Esophagus muscularis mucosa (tissue), 4 donors: ENCODE results near the gene DDR1. TPM values are rescaled to one million over a fixed set of nuclear protein-coding genes. Genes with fewer than 3 reads are reported as not detected.
A peak's percentile ranks its signal among the peaks of the same experiment; 100 is the strongest.

Source experiments
- DNase-seq: peaks from one replicate; pipeline ENCODE4 v3.0.0-alpha.2; 2017; ENCODE audit errors: extremely low spot score
- H3K27ac ChIP-seq, 4 donors: fragments of 200-600 bp; sonication (generic); replicated peaks in 1 of 4; 1 replicate in 3 of 4; 2 replicates in 1 of 4; pipeline ENCODE4 v1.5.1; 2016 to 2019; ENCODE audit warnings: mild to moderate bottlenecking in 1 of 4
- H3K27me3 ChIP-seq, 4 donors: fragments of 200-600 bp; sonication (generic); one replicate each; pipeline versions ENCODE4 v1.5.1 to v1.6.0; 2016 to 2019
- H3K36me3 ChIP-seq, 4 donors: fragments of 200-600 bp; sonication (generic); one replicate each; pipeline ENCODE4 v1.5.1; 2016 to 2019
- H3K4me1 ChIP-seq, 4 donors: fragments of 200-600 bp; sonication (generic); one replicate each; pipeline ENCODE4 v1.5.1; 2016 to 2019
- H3K4me3 ChIP-seq, 4 donors: fragments of 200-600 bp; sonication (generic); 1 replicate in 2 of 4; 2 replicates in 2 of 4; pipeline ENCODE4 v1.5.1; 2016 to 2019; ENCODE audit warnings: mild to moderate bottlenecking in 4 of 4, moderate library complexity in 1 of 4
- H3K9me3 ChIP-seq, 4 donors: fragments of 200-600 bp; sonication (generic); 1 replicate in 3 of 4; 2 replicates in 1 of 4; pipeline ENCODE4 v1.5.1; 2016 to 2019
- CTCF ChIP-seq, 3 experiments: fragments of 200-600 bp in 2 of 3; fragments of 450-650 bp in 1 of 3; sonication (generic) in 2 of 3; IDR thresholded peaks; one replicate each; pipeline ENCODE4 v1.5.1; 2017 to 2019; ENCODE audit warnings: antibody characterized with exemption in 3 of 3, mild to moderate bottlenecking in 2 of 3, moderate library complexity in 1 of 3
- EP300 ChIP-seq: sonication (generic); formaldehyde crosslinking; IDR thresholded peaks from one replicate; pipeline ENCODE4 v1.6.1; 2017; ENCODE audit warnings: antibody characterized with exemption
- POLR2A ChIP-seq: fragments of 450-650 bp; IDR thresholded peaks from one replicate; pipeline ENCODE4 v1.6.1; 2017; ENCODE audit warnings: antibody characterized with exemption, moderate library complexity, mild to moderate bottlenecking, low read depth
- POLR2AphosphoS5 ChIP-seq, 2 donors: sonication (generic); formaldehyde crosslinking; IDR thresholded peaks; one replicate each; pipeline ENCODE4 v1.6.1; 2017; ENCODE audit warnings: antibody characterized with exemption in 2 of 2
- WGBS: methylation state at CpG from one replicate; pipeline ENCODE4 v1.1.5; 2018; 5-methylcytosine and 5-hydroxymethylcytosine counted together
- intact Hi-C: fragments of 100-400 bp; cut with DNase I; formaldehyde crosslinking; loops from one replicate; pipeline ENCODE4 v1.15.1; 2023
- total RNA-seq, 4 donors: library from RNA; depleted of rRNA; stranded (reverse); fragments of >200 nt; gene quantifications; one replicate each; pipeline versions ENCODE4 v1.1.0 to v1.2.1, GENCODE V29; 2016

DDR1 gene
- total RNA-seq, 4 donors from 2014 or later, result 10.4 to 37.9 (median 23.3) TPM

DNA sequence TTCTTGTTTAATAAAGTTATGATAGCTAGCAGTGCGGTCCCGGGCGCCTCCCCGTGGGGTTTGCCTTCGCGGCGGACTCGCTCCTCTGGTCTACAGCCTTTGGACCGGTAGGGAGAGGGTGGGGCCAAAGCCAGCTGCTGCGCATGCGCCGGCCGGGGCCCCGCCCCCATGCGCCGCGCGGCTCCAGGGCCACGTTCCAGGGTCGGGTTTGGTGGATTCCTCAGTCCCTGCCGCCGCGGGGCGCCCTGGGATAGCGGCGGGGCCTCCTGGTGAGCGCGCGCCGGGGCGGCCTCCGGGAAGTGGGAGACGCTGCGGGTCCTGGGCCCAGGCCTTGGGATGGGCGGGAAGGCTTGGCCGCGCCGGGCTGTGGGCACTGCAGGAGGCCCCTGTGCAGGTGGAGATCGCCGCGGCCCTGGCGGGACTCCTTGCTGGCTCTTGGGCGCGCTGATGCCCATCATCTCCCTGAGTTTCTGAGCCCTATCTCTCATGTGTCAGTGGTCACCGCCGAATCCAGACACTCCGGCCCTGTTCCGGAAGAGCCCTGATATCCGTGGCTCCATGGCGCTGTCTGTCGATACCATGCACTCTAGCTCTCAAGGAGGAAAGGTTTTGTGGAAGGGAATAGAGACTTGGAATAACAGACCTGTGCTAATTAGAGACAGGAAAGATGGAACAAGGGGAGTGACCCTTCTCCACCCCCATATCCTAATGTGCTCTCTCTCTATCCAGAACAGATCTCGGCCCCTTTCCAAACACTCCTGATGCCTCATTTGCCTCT is 29.9 kb downstream of the DDR1 start, which contains the start of gene VARS2:
Gene VARS2 (plus strand): TSS at position 163 of the 778 bp plus-strand sequence. CDS start 599 bp downstream, at position 762.
- intact Hi-C loops, result loop anchor here (5.0 kb wide), 1 partner anchor 173 kb away; no protein-coding TSS in a partner anchor
- 5% methylated on average over 14 of the region's 52 CpGs for WGBS
- DNase-seq, result peak; percentile 97
- Histone ChIP-seq H3K9me3 (no peaks in the 10 kb centered on the region), H3K36me3 (peaks cover 9 to 66% (median 55%) of the 10 kb centered on the region in 4 donors), H3K27me3 (no peaks in the 10 kb centered on the region), H3K27ac (peak within 1 kb of the TSS; percentile 85 to 97 (median 90)), H3K4me1 (peaks cover 19 to 33% (median 29%) of the 10 kb centered on the region in 4 donors), H3K4me3 (peak within 1 kb of the TSS; percentile 60 to 70 (median 66))
- TF ChIP-seq EP300, result no peak
- TF ChIP-seq CTCF (IDR thresholded peaks at IDR 0.05), result peak; percentile 36 to 69 (median 46)
- TF ChIP-seq POLR2A, result peak; percentile 74
- peak; percentile 89 to 95 for TF ChIP-seq POLR2AphosphoS5 (IDR thresholded peaks at IDR 0.05)

DNA sequence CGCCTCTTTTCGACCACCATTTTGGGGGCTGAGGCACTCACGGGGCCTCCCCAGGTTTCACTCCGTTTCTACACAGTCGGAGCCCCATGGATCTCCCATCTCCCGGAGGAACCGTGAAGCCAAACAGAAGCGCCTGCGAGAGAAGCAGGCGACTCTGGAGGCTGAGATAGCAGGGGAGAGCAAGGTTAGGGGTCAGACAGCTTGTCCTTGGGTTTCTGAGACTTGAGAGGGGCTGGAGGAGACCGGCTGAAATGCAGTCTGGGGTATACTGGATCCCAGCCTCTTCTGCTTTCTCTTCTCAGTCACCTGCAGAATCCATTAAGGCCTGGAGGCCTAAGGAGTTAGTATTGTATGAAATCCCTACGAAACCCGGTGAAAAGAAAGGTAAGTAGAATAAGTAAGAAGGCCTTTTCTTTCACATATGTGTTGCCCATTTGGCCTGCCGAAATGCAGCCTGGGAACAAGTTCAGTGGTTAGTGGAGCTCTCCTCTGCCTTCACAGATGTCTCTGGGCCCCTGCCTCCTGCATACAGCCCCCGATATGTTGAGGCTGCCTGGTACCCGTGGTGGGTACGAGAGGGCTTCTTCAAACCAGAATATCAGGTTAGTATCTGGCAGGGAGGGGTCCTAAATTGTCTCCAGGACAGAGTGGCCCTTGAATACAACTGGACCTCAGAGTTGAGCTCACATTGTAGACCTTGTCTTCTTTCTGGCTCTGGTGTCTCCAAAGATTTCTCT is 30.7 kb downstream of the DDR1 start:
- Histone ChIP-seq H3K27ac (peak overlapping the region; percentile 85 to 97 (median 90)), H3K9me3 (no peaks in the 10 kb centered on the region), H3K27me3 (no peaks in the 10 kb centered on the region), H3K36me3 (peaks cover 11 to 69% (median 58%) of the 10 kb centered on the region in 4 donors), H3K4me1 (peaks cover 19 to 30% (median 27%) of the 10 kb centered on the region in 4 donors), H3K4me3 (peak overlapping the region; percentile 60 to 70 (median 66))
- no peak for DNase-seq
- TF ChIP-seq POLR2AphosphoS5 (IDR thresholded peaks at IDR 0.05), result no peak
- TF ChIP-seq EP300, result no peak
- no peak for TF ChIP-seq POLR2A
- TF ChIP-seq CTCF (IDR thresholded peaks at IDR 0.05), result no peak
- 55% methylated on average over 17 of the region's 17 CpGs for WGBS
- intact Hi-C loops, result loop anchor here (5.0 kb wide), 1 partner anchor 172 kb away; no protein-coding TSS in a partner anchor

GRCh38 chr6:30915591-30915946 is 31.2 kb downstream of the DDR1 start:
- Histone ChIP-seq H3K27ac (peak overlapping the region; percentile 85 to 97 (median 90)), H3K36me3 (peaks cover 16 to 69% (median 58%) of the 10 kb centered on the region in 4 donors), H3K4me1 (peaks cover 19 to 30% (median 27%) of the 10 kb centered on the region in 4 donors), H3K9me3 (no peaks in the 10 kb centered on the region), H3K27me3 (no peaks in the 10 kb centered on the region), H3K4me3 (no peak overlapping the region)
- peak; percentile 54 to 69 (median 62) for TF ChIP-seq CTCF (IDR thresholded peaks at IDR 0.05)
- TF ChIP-seq POLR2A, result no peak
- no peak for TF ChIP-seq POLR2AphosphoS5 (IDR thresholded peaks at IDR 0.05)
- no peak for TF ChIP-seq EP300
- WGBS, result 17% methylated on average over 5 of the region's 5 CpGs
- intact Hi-C loops, result no loop called here
- no peak for DNase-seq

- Histone ChIP-seq H3K4me1 (peaks cover 19 to 30% (median 27%) of the 10 kb centered on the region in 4 donors), H3K27me3 (no peaks in the 10 kb centered on the region), H3K36me3 (peaks cover 15 to 69% (median 58%) of the 10 kb centered on the region in 4 donors), H3K27ac (no peak overlapping the region), H3K9me3 (no peaks in the 10 kb centered on the region), H3K4me3 (no peak overlapping the region)
- intact Hi-C loops, result no loop called here
- WGBS, result 93% methylated on average over 6 of the region's 7 CpGs
- TF ChIP-seq EP300 (no peak), POLR2AphosphoS5 (IDR thresholded peaks at IDR 0.05) (no peak), CTCF (IDR thresholded peaks at IDR 0.05) (no peak), POLR2A (no peak)
- DNase-seq, result no peak
Measured at GRCh38 chr6:30917041-30917440, 32.7 kb downstream of the DDR1 start.
